Measurements from ENCODE around the gene LRPAP1.

DNA sequence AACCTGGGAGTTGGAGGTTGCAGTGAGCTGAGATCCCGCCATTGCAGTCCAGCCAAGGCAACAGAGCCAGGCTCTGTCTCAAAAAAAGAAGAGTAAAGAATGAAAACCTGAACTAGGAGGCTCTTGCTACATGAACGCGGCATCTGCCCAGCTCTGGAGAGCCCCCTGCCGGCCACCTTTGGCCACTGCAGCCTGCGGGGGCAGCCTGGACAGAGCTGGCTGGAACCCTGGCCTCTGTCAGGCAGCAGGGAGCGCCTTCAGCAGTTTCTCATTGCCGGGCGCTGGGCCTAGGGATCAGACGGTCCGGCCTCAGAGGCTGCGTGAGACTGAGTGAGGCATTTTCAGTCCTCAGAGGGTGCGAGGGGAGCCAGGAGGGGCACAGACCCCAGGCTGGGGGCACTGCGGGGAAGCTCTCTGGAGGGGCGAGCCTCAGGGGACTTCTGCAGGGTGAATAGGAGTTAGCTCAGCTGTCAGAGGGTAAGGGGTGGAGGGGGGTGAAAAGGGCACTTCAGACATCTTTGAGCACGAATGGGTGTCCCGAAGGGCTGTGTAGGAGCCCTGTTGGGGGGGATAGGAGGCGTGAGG is 51.6 kb downstream of the LRPAP1 start:
- no peak for TF ChIP-seq EZH2 (IDR thresholded peaks at IDR 0.05; ENCODE audit: low read length)
- TF ChIP-seq, protein P1, sequence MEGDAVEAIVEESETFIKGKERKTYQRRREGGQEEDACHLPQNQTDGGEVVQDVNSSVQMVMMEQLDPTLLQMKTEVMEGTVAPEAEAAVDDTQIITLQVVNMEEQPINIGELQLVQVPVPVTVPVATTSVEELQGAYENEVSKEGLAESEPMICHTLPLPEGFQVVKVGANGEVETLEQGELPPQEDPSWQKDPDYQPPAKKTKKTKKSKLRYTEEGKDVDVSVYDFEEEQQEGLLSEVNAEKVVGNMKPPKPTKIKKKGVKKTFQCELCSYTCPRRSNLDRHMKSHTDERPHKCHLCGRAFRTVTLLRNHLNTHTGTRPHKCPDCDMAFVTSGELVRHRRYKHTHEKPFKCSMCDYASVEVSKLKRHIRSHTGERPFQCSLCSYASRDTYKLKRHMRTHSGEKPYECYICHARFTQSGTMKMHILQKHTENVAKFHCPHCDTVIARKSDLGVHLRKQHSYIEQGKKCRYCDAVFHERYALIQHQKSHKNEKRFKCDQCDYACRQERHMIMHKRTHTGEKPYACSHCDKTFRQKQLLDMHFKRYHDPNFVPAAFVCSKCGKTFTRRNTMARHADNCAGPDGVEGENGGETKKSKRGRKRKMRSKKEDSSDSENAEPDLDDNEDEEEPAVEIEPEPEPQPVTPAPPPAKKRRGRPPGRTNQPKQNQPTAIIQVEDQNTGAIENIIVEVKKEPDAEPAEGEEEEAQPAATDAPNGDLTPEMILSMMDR (optimal IDR thresholded peaks at IDR 0.05 in 1 of 3, IDR thresholded peaks at IDR 0.05 in 1 of 3, conservative IDR thresholded peaks at IDR 0.05 in 1 of 3; ENCODE audit: extremely low read depth in 1 of 3, insufficient read depth in 2 of 3, low read length in 3 of 3), result peak in 2 of 3 experiments; percentile 97 to 100

All from keratinocyte (primary cell).